NCI-H2196 (cell line): Measurements from ENCODE around the gene ITPA.
"Not testable (repeated sequence)": the region's sequence is repeated elsewhere in the genome, so short reads cannot be mapped to it uniquely, and the experiment has no call there.

Experiments
- DNase-seq: peaks from one replicate; lab custom pipeline; 2025; ENCODE audit not compliant: unreplicated experiment; lab: John Stamatoyannopoulos, UW

ITPA gene

GRCh38 chr20:3172933-3173609 is 36.2 kb upstream of the ITPA start, which contains the start of gene LZTS3:
LZTS3 (minus strand) TSS chr20:3173549; CDS start chr20:3167163, 6,386 bp downstream.
- peak; percentile 58 for DNase-seq

- DNase-seq = peak; percentile 92
These were observed 35.5 kb upstream of the ITPA start for GRCh38 chr20:3173610-3174441.

GRCh38 chr20:3174442-3175261 is 34.6 kb upstream of the ITPA start:
- no peak for DNase-seq

GRCh38 chr20:3175270-3175669 is 34.0 kb upstream of the ITPA start:
- no peak for DNase-seq

GRCh38 chr20:3177746-3178485 is 31.4 kb upstream of the ITPA start:
- DNase-seq = no peak

- no peak for DNase-seq
These were observed 29.0 kb upstream of the ITPA start for GRCh38 chr20:3180319-3180718.

- peak; percentile 41 for DNase-seq
These were observed 28.0 kb upstream of the ITPA start for GRCh38 chr20:3181270-3181669.

GRCh38 chr20:3182429-3182828 is 26.9 kb upstream of the ITPA start:
- not testable (repeated sequence) for DNase-seq

GRCh38 chr20:3183896-3184612 is 25.2 kb upstream of the ITPA start:
- DNase-seq = no peak

GRCh38 chr20:3187861-3188260 is 21.4 kb upstream of the ITPA start:
- not testable (repeated sequence) for DNase-seq

GRCh38 chr20:3188823-3189413 is 20.4 kb upstream of the ITPA start:
- DNase-seq = no peak

- DNase-seq = no peak
These were observed 19.7 kb upstream of the ITPA start for GRCh38 chr20:3189561-3190131.

- no peak for DNase-seq
These were observed 18.6 kb upstream of the ITPA start for GRCh38 chr20:3190681-3191111.

- DNase-seq = no peak
These were observed 16.9 kb upstream of the ITPA start for GRCh38 chr20:3192226-3193015.

GRCh38 chr20:3193806-3194616 is 15.3 kb upstream of the ITPA start:
- no peak for DNase-seq

GRCh38 chr20:3194617-3195280 is 14.5 kb upstream of the ITPA start:
- no peak for DNase-seq

GRCh38 chr20:3195590-3196237 is 13.6 kb upstream of the ITPA start:
- no peak for DNase-seq
